ENCODE results near the gene GOLGA6L7. TPM values are rescaled to one million over a fixed set of nuclear protein-coding genes. Genes with fewer than 3 reads are reported as not detected.
"Not testable (repeated sequence)": the region's sequence is repeated elsewhere in the genome, so short reads cannot be mapped to it uniquely, and the experiment has no call there.

GOLGA6L7 gene
- total RNA-seq, 2 donors from 2014 or later: not detected

DNA sequence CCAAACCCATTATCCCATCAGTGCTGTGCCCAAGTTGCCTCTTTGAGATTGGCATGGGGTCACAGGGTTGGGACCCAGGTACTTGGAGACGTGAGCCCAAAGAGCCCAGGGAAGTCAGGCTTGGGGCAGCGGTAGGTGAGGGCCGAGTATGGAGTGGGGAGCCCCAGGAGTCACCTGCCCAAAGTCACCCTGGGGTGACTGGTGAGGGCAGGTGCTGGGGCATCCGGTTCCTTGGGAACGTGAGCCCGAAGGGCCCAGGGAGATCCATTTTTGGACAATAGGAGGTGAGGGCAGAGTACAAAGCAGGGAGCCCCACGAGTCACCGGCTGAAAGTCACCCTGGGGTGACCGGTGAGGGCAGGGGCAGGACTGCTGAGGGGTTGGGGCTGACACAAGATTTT lies 485 bp downstream of the GOLGA6L7 start:
- H3K36me3 Mint-ChIP-seq (ENCODE audit: insufficient read depth in 2 of 2); H3K9me3 Mint-ChIP-seq; H3K27me3 Mint-ChIP-seq (ENCODE audit: low read depth); DNase-seq; H3K27ac Mint-ChIP-seq; H3K4me1 Mint-ChIP-seq (ENCODE audit: low read depth); H3K4me3 Mint-ChIP-seq: not testable (repeated sequence)
- peak in 1 of 2 donors; percentile 16 for ATAC-seq (replicated peaks in 1 of 2)

DNA sequence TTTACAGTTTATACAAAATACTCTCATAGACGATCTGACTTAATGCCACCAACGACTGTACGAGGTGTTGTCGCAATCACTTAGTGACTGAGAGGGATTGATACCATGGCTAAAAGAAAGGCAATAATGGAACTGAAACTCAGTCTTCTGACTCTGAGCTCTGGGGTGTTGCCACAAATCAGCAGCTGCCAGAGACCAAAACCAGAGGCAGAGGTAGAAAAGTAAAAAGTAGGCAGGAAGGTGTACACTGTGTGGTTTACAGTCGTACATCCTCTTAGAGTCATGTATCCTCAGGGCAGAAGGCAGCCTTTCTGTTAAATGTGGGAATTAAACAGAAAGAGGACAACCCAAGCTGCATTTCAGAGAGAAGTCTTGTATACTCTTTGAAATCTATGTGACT lies 1.2 kb downstream of the GOLGA6L7 start:
- not testable (repeated sequence) for H3K36me3 Mint-ChIP-seq (ENCODE audit: insufficient read depth in 2 of 2); H3K9me3 Mint-ChIP-seq; H3K4me1 Mint-ChIP-seq (ENCODE audit: low read depth); H3K27me3 Mint-ChIP-seq (ENCODE audit: low read depth); H3K27ac Mint-ChIP-seq
- ATAC-seq (replicated peaks in 1 of 2): peak; percentile 94 to 99
- peak overlapping the region in 1 of 2 donors; percentile 34 for H3K4me3 Mint-ChIP-seq
- peak in 1 of 2 donors; percentile 40 for DNase-seq

DNA sequence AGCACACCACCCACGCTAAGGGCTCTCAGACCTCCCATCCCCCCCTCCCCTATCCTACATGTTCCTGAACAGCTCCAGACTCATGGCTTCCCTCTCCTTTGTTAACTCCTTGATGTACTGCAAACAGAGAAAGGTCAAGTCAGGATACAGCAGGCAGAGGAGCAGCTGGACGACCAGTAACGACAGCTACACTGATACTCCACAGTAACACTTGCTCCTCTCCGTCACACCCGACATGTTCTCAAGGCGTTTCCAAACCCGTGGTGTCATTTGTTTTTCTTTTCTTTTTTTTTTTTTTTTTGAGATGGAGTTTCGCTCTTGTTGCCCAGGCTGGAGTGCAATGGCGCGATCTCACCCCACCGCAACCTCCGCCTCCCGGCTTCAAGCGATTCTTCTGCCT lies 4.3 kb downstream of the GOLGA6L7 start:
- ATAC-seq (replicated peaks in 1 of 2); H3K27ac Mint-ChIP-seq; H3K4me3 Mint-ChIP-seq; H3K9me3 Mint-ChIP-seq; H3K36me3 Mint-ChIP-seq (ENCODE audit: insufficient read depth in 2 of 2); H3K27me3 Mint-ChIP-seq (ENCODE audit: low read depth); DNase-seq; H3K4me1 Mint-ChIP-seq (ENCODE audit: low read depth): not testable (repeated sequence)

DNA sequence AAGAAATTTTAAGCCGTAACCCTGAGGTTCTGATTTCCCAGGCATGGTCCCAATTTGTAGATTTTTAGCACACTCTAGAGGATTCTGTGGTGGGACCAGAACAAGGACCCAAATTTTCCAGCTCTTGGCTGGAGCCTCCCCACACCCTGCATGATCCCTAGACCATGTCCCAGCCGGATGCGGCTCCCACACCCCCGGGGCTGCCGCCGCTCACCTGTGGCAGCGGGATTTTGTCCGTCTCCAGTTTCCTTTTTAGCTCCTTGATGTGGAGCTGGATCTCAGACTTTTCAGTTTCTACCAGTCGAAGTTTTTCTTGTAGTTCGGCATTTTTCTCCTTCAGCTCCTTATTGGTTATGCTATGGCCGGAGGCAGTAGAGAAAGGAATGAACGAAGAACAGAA lies 4.9 kb downstream of the GOLGA6L7 start:
- not testable (repeated sequence) for H3K9me3 Mint-ChIP-seq; DNase-seq; ATAC-seq (replicated peaks in 1 of 2); H3K4me1 Mint-ChIP-seq (ENCODE audit: low read depth); H3K4me3 Mint-ChIP-seq; H3K27ac Mint-ChIP-seq; H3K36me3 Mint-ChIP-seq (ENCODE audit: insufficient read depth in 2 of 2); H3K27me3 Mint-ChIP-seq (ENCODE audit: low read depth)

DNA sequence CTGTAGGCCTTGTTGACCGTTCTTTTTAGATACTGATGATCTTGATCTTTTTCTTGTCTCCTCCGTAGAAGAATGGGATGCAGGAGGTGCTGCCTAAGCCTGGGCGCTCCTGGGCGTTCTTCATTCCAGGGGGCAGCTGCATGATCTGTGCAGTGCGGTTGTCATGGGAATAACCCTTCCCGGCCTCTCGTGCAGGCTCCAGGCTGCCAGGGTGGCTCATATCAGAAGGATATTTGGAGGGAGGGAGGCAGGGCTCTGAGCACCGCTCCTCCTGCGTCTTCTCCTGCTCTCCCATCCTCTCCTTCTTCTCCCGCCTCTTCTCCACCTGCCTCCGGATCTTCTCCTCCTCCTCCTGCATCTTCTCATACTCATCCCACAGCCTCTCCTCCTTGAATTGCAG lies 6.2 kb downstream of the GOLGA6L7 start:
- DNase-seq: not testable (repeated sequence)

DNA sequence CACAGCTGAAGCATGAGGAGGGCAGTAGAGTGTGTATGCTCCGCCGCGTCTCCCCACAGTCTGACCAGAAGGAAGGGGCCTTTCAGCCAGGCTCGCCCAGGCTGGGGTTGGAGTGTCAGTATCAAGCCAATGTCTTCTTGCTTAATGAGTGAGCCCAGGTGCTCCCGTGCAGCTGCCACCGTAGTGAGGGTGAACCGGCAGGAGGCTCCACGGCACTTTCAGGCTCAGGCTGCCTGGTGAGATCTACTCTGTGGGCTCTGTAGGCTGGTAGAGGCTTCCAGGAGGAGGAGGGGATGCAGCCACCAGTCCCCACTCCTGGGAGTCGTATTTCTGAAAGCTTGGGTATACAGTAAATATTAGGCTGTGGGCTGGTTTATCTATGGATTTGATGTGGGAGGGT lies 8.2 kb downstream of the GOLGA6L7 start:
- H3K4me3 Mint-ChIP-seq; H3K36me3 Mint-ChIP-seq (ENCODE audit: insufficient read depth in 2 of 2); H3K9me3 Mint-ChIP-seq; H3K4me1 Mint-ChIP-seq (ENCODE audit: low read depth); ATAC-seq (replicated peaks in 1 of 2); DNase-seq; H3K27ac Mint-ChIP-seq; H3K27me3 Mint-ChIP-seq (ENCODE audit: low read depth): not testable (repeated sequence)

More for the DNA sequence above, 6.2 kb downstream of the GOLGA6L7 start:
- not testable (repeated sequence) for H3K27ac Mint-ChIP-seq; H3K4me1 Mint-ChIP-seq (ENCODE audit: low read depth); H3K9me3 Mint-ChIP-seq; H3K27me3 Mint-ChIP-seq (ENCODE audit: low read depth); H3K4me3 Mint-ChIP-seq; ATAC-seq (replicated peaks in 1 of 2); H3K36me3 Mint-ChIP-seq (ENCODE audit: insufficient read depth in 2 of 2)

DNA sequence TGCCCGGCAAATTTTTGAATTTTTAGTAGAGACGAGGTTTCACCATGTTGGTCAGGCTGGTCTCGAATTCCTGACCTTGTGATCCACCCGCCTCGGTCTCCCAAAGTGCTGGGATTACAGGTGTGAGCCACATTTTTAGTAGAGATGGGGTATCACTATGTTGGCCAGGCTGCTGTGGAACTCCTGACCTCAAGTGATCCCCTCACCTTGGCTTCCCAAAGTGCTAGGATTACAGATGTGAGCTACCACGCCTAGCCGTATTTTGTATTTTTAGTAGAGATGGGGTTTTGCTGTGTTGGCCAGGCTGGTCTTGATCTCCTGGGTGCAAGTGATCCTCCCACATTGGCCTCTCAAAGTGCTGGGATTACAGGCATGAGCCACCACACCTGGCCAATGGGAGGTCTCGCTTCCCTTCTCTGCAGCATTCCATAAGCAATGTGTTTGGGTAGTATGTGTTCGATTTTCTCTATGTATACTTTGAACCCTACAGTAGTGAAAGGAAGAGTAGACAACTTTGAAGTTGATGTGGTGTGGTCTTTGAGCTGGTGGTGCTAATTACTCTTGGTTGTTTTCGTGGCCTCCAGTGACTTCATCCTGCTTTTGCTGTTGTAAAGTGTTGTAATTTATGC lies 13.4 kb downstream of the GOLGA6L7 start:
- Mint-ChIP-seq H3K4me1 (ENCODE audit: low read depth) (peaks cover 12% of the 10 kb centered on the region), H3K27me3 (ENCODE audit: low read depth) (peaks cover 13% of the 10 kb centered on the region)
- not testable (repeated sequence) for H3K36me3 Mint-ChIP-seq (ENCODE audit: insufficient read depth in 2 of 2); DNase-seq; H3K4me3 Mint-ChIP-seq; ATAC-seq (replicated peaks in 1 of 2); H3K27ac Mint-ChIP-seq; H3K9me3 Mint-ChIP-seq

DNA sequence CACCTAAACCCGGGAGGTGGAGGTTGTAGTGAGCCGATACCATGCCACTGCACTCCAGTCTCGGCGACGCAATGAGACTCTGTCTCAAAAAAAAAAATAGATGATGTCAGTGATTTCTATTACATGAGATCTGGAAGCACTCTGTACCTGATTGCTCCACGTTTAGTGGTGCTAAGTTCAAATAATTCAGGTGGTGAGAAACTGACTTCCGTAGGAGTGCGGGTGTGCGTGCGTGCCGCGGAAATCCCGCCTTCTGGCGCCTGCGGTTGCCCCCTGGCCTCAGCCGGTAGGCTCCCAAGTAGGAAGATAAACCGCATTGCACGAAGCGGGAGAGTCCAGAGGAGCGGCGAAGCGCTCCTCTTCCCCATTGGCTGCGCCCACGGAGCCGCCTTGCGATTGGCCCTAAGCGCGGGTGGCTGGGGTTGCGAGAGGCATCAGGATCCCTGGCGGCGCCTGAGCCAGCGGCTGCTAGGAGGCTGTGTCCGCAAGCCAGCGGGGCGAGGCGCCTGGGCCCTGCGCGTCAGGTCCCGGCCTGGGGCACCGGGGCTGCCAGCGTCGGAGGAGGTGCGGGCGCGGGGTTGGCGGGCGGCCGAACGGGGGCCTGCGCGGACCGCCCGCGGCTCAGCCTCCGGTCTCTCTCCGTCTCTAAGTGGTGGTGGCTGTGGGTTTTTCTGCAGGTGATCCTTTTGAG lies 16.4 kb downstream of the GOLGA6L7 start:
- peak; percentile 61 to 71 for DNase-seq
- Mint-ChIP-seq H3K4me1 (ENCODE audit: low read depth) (peaks cover 12% of the 10 kb centered on the region), H3K27me3 (ENCODE audit: low read depth) (peaks cover 24% of the 10 kb centered on the region), H3K4me3 (peak overlapping the region; percentile 86 to 92), H3K27ac (peak overlapping the region; percentile 15)
- H3K9me3 Mint-ChIP-seq; H3K36me3 Mint-ChIP-seq (ENCODE audit: insufficient read depth in 2 of 2): not testable (repeated sequence)
- ATAC-seq (replicated peaks in 1 of 2): peak; percentile 93

DNA sequence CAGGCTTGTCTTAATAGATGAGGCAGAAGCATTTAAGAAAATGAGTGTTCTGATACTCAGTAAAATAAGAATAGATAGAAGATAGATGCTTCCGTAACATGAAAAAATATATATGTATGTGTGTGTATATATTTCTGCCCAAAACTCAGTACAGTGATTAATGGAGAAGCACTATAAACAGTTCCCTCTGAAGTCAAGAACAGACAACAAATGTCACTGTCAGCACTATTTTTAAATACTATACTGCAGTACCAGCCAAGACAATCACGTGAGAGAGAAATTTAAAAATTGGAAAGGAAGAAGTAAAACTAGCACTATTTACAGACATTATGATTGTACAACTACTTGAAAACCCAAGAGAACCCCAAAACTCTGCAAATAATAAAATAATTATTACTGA lies 27.0 kb downstream of the GOLGA6L7 start:
- not testable (repeated sequence) for H3K36me3 Mint-ChIP-seq (ENCODE audit: insufficient read depth in 2 of 2); H3K4me3 Mint-ChIP-seq; H3K27ac Mint-ChIP-seq; H3K27me3 Mint-ChIP-seq (ENCODE audit: low read depth); H3K4me1 Mint-ChIP-seq (ENCODE audit: low read depth); ATAC-seq (replicated peaks in 1 of 2); DNase-seq; H3K9me3 Mint-ChIP-seq

DNA sequence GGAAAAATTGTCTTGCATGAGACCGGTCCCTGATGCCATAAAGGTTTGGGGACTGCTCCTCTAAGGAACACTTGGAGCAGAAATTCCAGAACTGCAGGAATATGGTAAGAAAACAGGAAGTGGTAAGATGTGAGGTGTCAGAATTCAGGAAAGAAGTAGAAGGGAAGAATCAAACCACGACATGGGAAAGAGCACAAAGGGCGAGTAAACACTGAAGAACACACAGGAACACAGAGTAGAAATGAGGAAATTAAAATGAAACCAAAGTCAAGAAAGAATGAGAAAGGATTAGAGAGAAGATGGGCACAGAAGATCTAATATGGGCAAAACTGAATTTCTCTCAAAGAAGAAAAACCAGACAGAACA lies 28.5 kb downstream of the GOLGA6L7 start:
- DNase-seq; H3K27ac Mint-ChIP-seq; H3K9me3 Mint-ChIP-seq; H3K36me3 Mint-ChIP-seq (ENCODE audit: insufficient read depth in 2 of 2); H3K27me3 Mint-ChIP-seq (ENCODE audit: low read depth); H3K4me3 Mint-ChIP-seq; H3K4me1 Mint-ChIP-seq (ENCODE audit: low read depth); ATAC-seq (replicated peaks in 1 of 2): not testable (repeated sequence)

DNA sequence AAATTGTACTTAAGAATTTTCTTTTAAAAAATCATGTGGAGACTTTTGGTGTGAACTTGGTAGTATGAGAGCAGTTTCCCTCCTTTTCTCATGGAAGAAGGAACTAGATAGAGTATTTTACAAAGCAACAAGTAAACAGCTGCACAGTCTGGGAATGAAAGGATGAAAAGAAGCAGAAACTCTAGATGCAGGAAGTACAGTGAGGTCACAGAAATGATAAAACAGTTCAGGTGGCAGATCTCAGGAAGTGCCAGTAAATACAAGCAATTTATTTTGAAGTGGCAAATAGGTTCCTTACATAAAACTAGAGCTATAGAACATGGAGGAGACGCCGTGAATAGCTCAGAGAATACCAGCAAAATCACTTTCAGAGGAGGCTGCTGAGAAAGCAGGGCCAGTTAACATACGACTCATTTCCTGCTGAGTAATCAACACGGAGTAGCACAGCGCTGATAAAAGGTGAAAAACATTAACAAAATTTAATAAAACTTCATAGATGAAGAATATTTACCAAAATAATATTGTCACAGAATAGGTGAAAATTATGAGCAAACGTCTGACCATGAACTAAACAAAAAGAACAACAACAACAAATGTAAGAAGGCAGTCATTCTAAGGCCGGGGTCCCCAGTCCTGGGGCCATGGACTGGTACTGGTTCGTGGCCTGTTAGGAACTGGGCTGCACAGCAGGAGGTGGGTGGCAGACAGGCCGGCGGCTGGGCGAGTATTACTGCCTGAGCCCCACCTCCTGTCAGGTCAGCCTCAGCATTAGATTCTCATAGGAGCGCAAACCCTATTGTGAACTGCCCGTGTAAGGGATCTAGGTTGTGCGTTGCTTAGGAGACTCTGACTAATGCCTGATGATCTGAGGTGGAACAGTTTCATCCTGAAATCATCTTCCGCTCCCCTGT lies 29.2 kb downstream of the GOLGA6L7 start:
- ATAC-seq (replicated peaks in 1 of 2): peak; percentile 97
- Mint-ChIP-seq H3K27ac (peak overlapping the region; percentile 48), H3K4me3 (peak overlapping the region; percentile 29 to 55), H3K27me3 (ENCODE audit: low read depth) (peaks cover 12% of the 10 kb centered on the region)
- not testable (repeated sequence) for H3K36me3 Mint-ChIP-seq (ENCODE audit: insufficient read depth in 2 of 2); H3K4me1 Mint-ChIP-seq (ENCODE audit: low read depth); H3K9me3 Mint-ChIP-seq
- peak; percentile 14 for DNase-seq

DNA sequence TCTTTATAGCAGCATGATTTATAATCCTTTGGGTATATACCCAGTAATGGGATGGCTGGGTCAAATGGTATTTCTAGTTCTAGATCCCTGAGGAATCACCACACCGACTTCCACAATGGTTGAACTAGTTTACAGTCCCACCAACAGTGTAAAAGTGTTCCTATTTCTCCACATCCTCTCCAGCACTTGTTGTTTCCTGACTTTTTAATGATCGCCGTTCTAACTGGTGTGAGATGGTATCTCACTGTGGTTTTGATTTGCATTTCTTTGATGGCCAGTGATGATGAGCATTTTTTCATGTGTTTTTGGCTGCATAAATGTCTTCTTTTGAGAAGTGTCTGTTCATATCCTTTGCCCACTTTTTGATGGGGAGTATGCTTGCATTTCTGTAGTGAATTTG lies 30.3 kb downstream of the GOLGA6L7 start:
- H3K27ac Mint-ChIP-seq; H3K9me3 Mint-ChIP-seq; ATAC-seq (replicated peaks in 1 of 2); H3K4me3 Mint-ChIP-seq; H3K36me3 Mint-ChIP-seq (ENCODE audit: insufficient read depth in 2 of 2); DNase-seq: not testable (repeated sequence)
- peaks cover 21% of the 10 kb centered on the region for H3K4me1 Mint-ChIP-seq (ENCODE audit: low read depth)
- H3K27me3 Mint-ChIP-seq (ENCODE audit: low read depth): peaks cover 13% of the 10 kb centered on the region

DNA sequence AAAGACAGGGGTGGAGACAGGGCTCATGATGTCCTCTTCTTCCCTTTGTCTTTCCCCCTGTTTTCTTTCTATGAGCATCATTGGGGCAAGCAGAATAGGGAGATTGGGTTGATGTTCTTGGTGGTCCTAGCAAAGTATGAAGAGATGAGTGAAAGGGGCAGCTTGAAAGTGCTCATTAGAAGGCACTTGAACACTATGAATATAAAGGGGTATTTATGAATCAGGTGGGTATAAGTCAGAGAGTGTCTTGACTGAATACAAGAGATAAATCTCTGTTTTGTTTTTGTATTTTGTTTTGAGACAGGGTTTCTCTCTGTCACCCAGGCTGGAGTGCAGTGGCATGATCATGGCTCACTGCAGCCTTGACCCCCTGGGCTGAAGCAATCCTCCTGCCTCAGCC lies 34.4 kb downstream of the GOLGA6L7 start:
- peak; percentile 37 to 59 for ATAC-seq (replicated peaks in 1 of 2)
- H3K27me3 Mint-ChIP-seq (ENCODE audit: low read depth): peaks cover 35% of the 10 kb centered on the region
- not testable (repeated sequence) for H3K4me3 Mint-ChIP-seq; H3K9me3 Mint-ChIP-seq; DNase-seq; H3K27ac Mint-ChIP-seq; H3K36me3 Mint-ChIP-seq (ENCODE audit: insufficient read depth in 2 of 2)
- H3K4me1 Mint-ChIP-seq (ENCODE audit: low read depth): peaks cover 19% of the 10 kb centered on the region

All from activated T-cell treated with anti-CD3 and anti-CD28 coated beads, Interleukin-2, amount 50 U/mL, for 72 hours (primary cell).